Central memory CD8-positive, alpha-beta T cell (primary cell): ENCODE results near the gene DHPS.
A peak's percentile ranks its signal among the peaks of the same experiment; 100 is the strongest.
"Not testable (repeated sequence)": the region's sequence is repeated elsewhere in the genome, so short reads cannot be mapped to it uniquely, and the experiment has no call there.

ENCODE experiments used
- ATAC-seq: fragments of 150-1000 bp; cut with Tn5 transposase; replicated peaks from 2 replicates; pipeline ENCODE4 v1.10.0; 2022; ENCODE audit warnings: mild to moderate bottlenecking, moderate FRiP score, moderate number of reproducible peaks; ENCODE audit not compliant: poor library complexity, severe bottlenecking; ENCODE audit errors: extremely low read depth
- DNase-seq, 2 donors: peaks; one replicate each; pipeline ENCODE4 v3.0.0; 2021; ENCODE audit warnings: low spot score in 2 of 2
- H3K27ac Mint-ChIP-seq: one replicate; pipeline ENCODE4 v1.8.0; 2022; ENCODE audit warnings: low read depth, mild to moderate bottlenecking, moderate library complexity, mixed read lengths
- H3K27me3 Mint-ChIP-seq: one replicate; pipeline ENCODE4 v1.8.0; 2022; ENCODE audit warnings: mixed read lengths
- H3K36me3 Mint-ChIP-seq: one replicate; pipeline ENCODE4 v1.8.0; 2022; ENCODE audit warnings: mild to moderate bottlenecking, moderate library complexity, mixed read lengths; ENCODE audit not compliant: insufficient read depth
- H3K4me1 Mint-ChIP-seq: one replicate; pipeline ENCODE4 v1.8.0; 2022; ENCODE audit warnings: mixed read lengths
- H3K4me3 Mint-ChIP-seq: one replicate; pipeline ENCODE4 v1.8.0; 2022; ENCODE audit warnings: mild to moderate bottlenecking, moderate library complexity, mixed read lengths
- H3K9me3 Mint-ChIP-seq: one replicate; pipeline ENCODE4 v1.8.0; 2022; ENCODE audit warnings: mixed read lengths

The DHPS gene

GRCh38 chr19:12647047-12647446 is 34.6 kb downstream of the DHPS start:
- Mint-ChIP-seq H3K27me3 (no peaks in the 10 kb centered on the region), H3K27ac (no peak overlapping the region), H3K4me1 (no peaks in the 10 kb centered on the region), H3K4me3 (no peak overlapping the region), H3K36me3 (peaks cover 15% of the 10 kb centered on the region), H3K9me3 (no peaks in the 10 kb centered on the region)
- ATAC-seq (no peak), DNase-seq (no peak)

GRCh38 chr19:12646551-12646950 is 35.1 kb downstream of the DHPS start:
- no peaks in the 10 kb centered on the region for H3K9me3 Mint-ChIP-seq
- no peak overlapping the region for H3K27ac Mint-ChIP-seq
- H3K4me1 Mint-ChIP-seq = no peaks in the 10 kb centered on the region
- no peak overlapping the region for H3K4me3 Mint-ChIP-seq
- ATAC-seq (no peak), DNase-seq (no peak)
- H3K36me3 Mint-ChIP-seq = peaks cover 11% of the 10 kb centered on the region
- no peaks in the 10 kb centered on the region for H3K27me3 Mint-ChIP-seq

GRCh38 chr19:12643716-12644115 is 38.0 kb downstream of the DHPS start:
- H3K9me3 Mint-ChIP-seq, H3K4me1 Mint-ChIP-seq, H3K36me3 Mint-ChIP-seq, H3K4me3 Mint-ChIP-seq, H3K27me3 Mint-ChIP-seq, H3K27ac Mint-ChIP-seq, ATAC-seq, DNase-seq: not testable (repeated sequence)

GRCh38 chr19:12642506-12642905 is 39.2 kb downstream of the DHPS start:
- Mint-ChIP-seq H3K4me3 (no peak overlapping the region), H3K9me3 (no peaks in the 10 kb centered on the region), H3K27ac (no peak overlapping the region), H3K36me3 (peaks cover 8% of the 10 kb centered on the region), H3K4me1 (peaks cover 9% of the 10 kb centered on the region), H3K27me3 (no peaks in the 10 kb centered on the region)
- ATAC-seq = no peak
- DNase-seq = no peak

- ATAC-seq = no peak
- H3K9me3 Mint-ChIP-seq = no peaks in the 10 kb centered on the region
- no peak overlapping the region for H3K4me3 Mint-ChIP-seq
- no peak for DNase-seq
- H3K4me1 Mint-ChIP-seq = peaks cover 9% of the 10 kb centered on the region
- H3K36me3 Mint-ChIP-seq = peaks cover 8% of the 10 kb centered on the region
- H3K27ac Mint-ChIP-seq = no peak overlapping the region
- H3K27me3 Mint-ChIP-seq = no peaks in the 10 kb centered on the region
Observed at GRCh38 chr19:12641456-12641855, 40.2 kb downstream of the DHPS start.

- peak; percentile 93 for ATAC-seq
- DNase-seq = peak; percentile 66 to 76
- H3K36me3 Mint-ChIP-seq = peaks cover 8% of the 10 kb centered on the region
- peak overlapping the region; percentile 71 for H3K4me3 Mint-ChIP-seq
- no peaks in the 10 kb centered on the region for H3K9me3 Mint-ChIP-seq
- H3K27me3 Mint-ChIP-seq = no peaks in the 10 kb centered on the region
- H3K27ac Mint-ChIP-seq = peak overlapping the region; percentile 91
- H3K4me1 Mint-ChIP-seq = peaks cover 14% of the 10 kb centered on the region
Observed at GRCh38 chr19:12639901-12640613, 41.6 kb downstream of the DHPS start.

DNA sequence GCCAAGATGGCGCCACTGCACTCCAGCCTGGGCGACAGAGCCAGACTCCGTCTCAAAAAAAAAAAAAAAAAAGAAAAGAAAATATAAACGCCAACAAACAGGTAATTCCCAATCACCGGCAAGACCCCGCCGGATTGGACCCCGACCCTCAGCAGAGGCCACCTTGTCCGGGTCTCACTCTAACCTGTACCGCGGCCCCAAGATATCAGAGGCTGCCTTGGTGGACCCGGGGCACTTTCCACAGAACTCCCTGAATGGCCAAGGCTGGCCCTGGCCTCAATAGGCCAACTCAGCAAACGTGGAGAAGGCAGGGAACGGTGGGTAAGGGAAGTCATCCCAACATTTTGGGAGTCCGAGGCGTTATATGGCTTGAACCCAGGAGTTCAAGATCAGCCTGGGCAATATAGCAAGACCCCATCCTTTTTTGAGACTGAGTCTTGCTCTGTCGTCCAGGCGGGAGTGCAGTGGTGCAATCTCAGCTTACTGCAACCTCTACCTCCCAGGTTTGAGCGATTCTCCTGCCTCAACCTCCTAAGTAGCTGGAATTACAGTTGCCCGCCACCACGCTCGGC is 43.0 kb downstream of the DHPS start:
- no peak overlapping the region for H3K4me3 Mint-ChIP-seq
- no peaks in the 10 kb centered on the region for H3K27me3 Mint-ChIP-seq
- H3K36me3 Mint-ChIP-seq = peaks cover 3% of the 10 kb centered on the region
- ATAC-seq = no peak
- no peak overlapping the region for H3K27ac Mint-ChIP-seq
- peaks cover 16% of the 10 kb centered on the region for H3K4me1 Mint-ChIP-seq
- no peaks in the 10 kb centered on the region for H3K9me3 Mint-ChIP-seq
- no peak for DNase-seq

DNA sequence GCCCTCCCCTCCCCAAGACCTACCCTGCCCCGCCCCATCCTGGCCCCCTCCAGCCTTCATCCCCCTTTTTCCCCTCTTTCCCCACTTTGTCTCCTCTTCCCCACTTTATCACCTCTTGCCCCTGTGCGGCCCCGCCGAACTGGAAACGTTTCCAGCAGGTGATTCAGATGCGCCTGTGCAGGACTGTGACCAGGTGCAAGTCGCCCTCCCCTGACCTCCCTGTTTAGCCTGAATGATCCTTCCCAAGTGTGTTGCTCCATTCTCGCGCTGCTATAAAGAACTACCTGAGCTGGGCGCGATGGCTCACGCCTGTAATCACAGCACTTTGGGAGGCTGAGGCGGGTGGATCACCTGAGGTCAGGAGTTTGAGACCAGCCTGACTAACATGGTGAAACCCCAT is 45.0 kb downstream of the DHPS start:
- no peaks in the 10 kb centered on the region for H3K9me3 Mint-ChIP-seq
- ATAC-seq (no peak), DNase-seq (no peak)
- H3K27me3 Mint-ChIP-seq = no peaks in the 10 kb centered on the region
- H3K4me3 Mint-ChIP-seq = no peak overlapping the region
- H3K27ac Mint-ChIP-seq = no peak overlapping the region
- peaks cover 16% of the 10 kb centered on the region for H3K4me1 Mint-ChIP-seq
- H3K36me3 Mint-ChIP-seq = peaks cover 8% of the 10 kb centered on the region

GRCh38 chr19:12629215-12629614 is 52.5 kb downstream of the DHPS start:
- Mint-ChIP-seq H3K27me3 (no peaks in the 10 kb centered on the region), H3K27ac (no peak overlapping the region), H3K9me3 (peaks cover 13% of the 10 kb centered on the region), H3K4me1 (peaks cover 4% of the 10 kb centered on the region), H3K36me3 (peaks cover 57% of the 10 kb centered on the region), H3K4me3 (no peak overlapping the region)
- no peak for ATAC-seq
- no peak for DNase-seq

- H3K27ac Mint-ChIP-seq = no peak overlapping the region
- H3K27me3 Mint-ChIP-seq = no peaks in the 10 kb centered on the region
- peaks cover 13% of the 10 kb centered on the region for H3K9me3 Mint-ChIP-seq
- peaks cover 64% of the 10 kb centered on the region for H3K36me3 Mint-ChIP-seq
- no peak for DNase-seq
- no peak for ATAC-seq
- H3K4me3 Mint-ChIP-seq = no peak overlapping the region
- peaks cover 7% of the 10 kb centered on the region for H3K4me1 Mint-ChIP-seq
Observed at GRCh38 chr19:12628040-12629022, 53.3 kb downstream of the DHPS start.

GRCh38 chr19:12626958-12627357 is 54.7 kb downstream of the DHPS start:
- ATAC-seq (no peak), DNase-seq (no peak)
- H3K36me3 Mint-ChIP-seq = peaks cover 68% of the 10 kb centered on the region
- H3K9me3 Mint-ChIP-seq = peaks cover 13% of the 10 kb centered on the region
- no peaks in the 10 kb centered on the region for H3K27me3 Mint-ChIP-seq
- no peak overlapping the region for H3K4me3 Mint-ChIP-seq
- H3K27ac Mint-ChIP-seq = no peak overlapping the region
- H3K4me1 Mint-ChIP-seq = peaks cover 12% of the 10 kb centered on the region
